HCT116 (cell line): ENCODE data around the gene RFX2. TPM values are rescaled to one million over a fixed set of nuclear protein-coding genes. Genes with fewer than 3 reads are reported as not detected.

ENCODE experiments used
- ATAC-seq: fragments of 200-7000 bp; cut with Tn5 transposase; 2 replicates; pipeline ENCODE4 v1.9.1; 2020; ENCODE audit warnings: mild to moderate bottlenecking, moderate library complexity
- BruUV-seq: library from RNA; stranded (reverse); fragments of 400-500 nt; replicated peaks from 2 replicates; lab custom pipeline; 2021; lab: Mats Ljungman, UMichigan
- CTCF ChIA-PET: fragments of 300-600 bp; sonication (Branson Sonifier 250); formaldehyde crosslinking; loops from one replicate; lab custom pipeline; 2021; ENCODE audit warnings: antibody characterized with exemption; lab: Charles Lee
- POLR2A ChIA-PET: fragments of 300-600, 350-600 bp; sonication (Branson Sonifier 250); formaldehyde crosslinking; loops from one replicate; lab custom pipeline; 2021; ENCODE audit warnings: antibody characterized with exemption; lab: Charles Lee
- RAD21 ChIA-PET, 2 experiments: fragments of 300-600 bp; sonication (Branson Sonifier 250); formaldehyde crosslinking; loops; one replicate each; lab custom pipeline; 2023; ENCODE audit warnings: low total read pairs in 2 of 2; ENCODE audit not compliant: uncharacterized antibody in 2 of 2, unreplicated experiment in 2 of 2, low non-redundant PET in 1 of 2; lab: Charles Lee
- DNase-seq: peaks from one replicate; pipeline ENCODE4 v3.0.0-alpha.2; 2010; ENCODE audit warnings: low read depth, low spot score
- H2AFZ ChIP-seq: fragments of 200-600 bp; shearing (Covaris generic), sonication (generic); 2 replicates; pipeline ENCODE4 v1.6.1; 2017; ENCODE audit warnings: low read depth, mixed run types, mixed read lengths, antibody characterized with exemption, low read length; ENCODE audit not compliant: poor library complexity, severe bottlenecking
- H3K27ac ChIP-seq: 2 replicates; pipeline ENCODE4 v1.5.1; 2012; ENCODE audit warnings: low read depth, low read length
- H3K27me3 ChIP-seq: fragments of 200-600 bp; sonication (generic); 2 replicates; pipeline ENCODE4 v1.6.1; 2016; ENCODE audit warnings: mixed run types, low read length, mixed read lengths; ENCODE audit not compliant: insufficient read depth
- H3K36me3 ChIP-seq, 2 experiments: fragments of 200-500 bp in 1 of 2; fragments of 200-600 bp in 1 of 2; sonication (Bioruptor generic) in 1 of 2; sonication (generic) in 1 of 2; 2 replicates each; pipeline versions ENCODE4 v1.5.1 to v1.6.1; 2014 to 2016; ENCODE audit warnings: low read length in 2 of 2, inconsistent platforms in 1 of 2, mixed read lengths in 1 of 2, mixed run types in 1 of 2; ENCODE audit not compliant: insufficient read depth in 2 of 2, control insufficient read depth in 1 of 2
- H3K4me1 ChIP-seq, 2 experiments: fragments of 200-600 bp in 1 of 2; sonication (generic) in 1 of 2; 2 replicates each; pipeline versions ENCODE4 v1.5.1 to v1.6.1; 2012 to 2017; ENCODE audit warnings: low read length in 2 of 2, inconsistent platforms in 1 of 2, mild to moderate bottlenecking in 1 of 2, mixed read lengths in 1 of 2, mixed run types in 1 of 2, moderate library complexity in 1 of 2; ENCODE audit not compliant: insufficient read depth in 2 of 2, control insufficient read depth in 1 of 2
- H3K4me2 ChIP-seq: fragments of 200-600 bp; sonication (generic); 2 replicates; pipeline ENCODE4 v1.6.1; 2017; ENCODE audit warnings: mixed run types, low read length, mixed read lengths
- H3K4me3 ChIP-seq, 2 experiments: fragments of 200-600 bp in 1 of 2; sonication (generic) in 1 of 2; replicated peaks in 1 of 2; 2 replicates each; pipeline ENCODE4 v1.5.1; 2011 to 2016; ENCODE audit warnings: low read length in 2 of 2, control low read depth in 1 of 2, low read depth in 1 of 2, mild to moderate bottlenecking in 1 of 2, mixed read lengths in 1 of 2, mixed run types in 1 of 2
- H3K79me2 ChIP-seq: fragments of 200-600 bp; sonication (generic); 2 replicates; pipeline ENCODE4 v1.6.1; 2017; ENCODE audit warnings: mild to moderate bottlenecking, mixed run types, low read length, moderate library complexity, mixed read lengths; ENCODE audit not compliant: insufficient read depth
- H3K9ac ChIP-seq: fragments of 200-600 bp; sonication (generic); 2 replicates; pipeline ENCODE4 v1.6.1; 2016; ENCODE audit warnings: low read length, mixed read lengths
- H3K9me2 ChIP-seq: fragments of 200-600 bp; sonication (generic), shearing (Covaris generic); 2 replicates; pipeline ENCODE4 v1.6.1; 2017; ENCODE audit warnings: mixed run types, mild to moderate bottlenecking, moderate library complexity; ENCODE audit not compliant: insufficient read depth
- H3K9me3 ChIP-seq, 2 experiments: fragments of 200-500 bp in 1 of 2; fragments of 200-600 bp in 1 of 2; sonication (Bioruptor generic) in 1 of 2; sonication (generic) in 1 of 2; 2 replicates each; pipeline ENCODE4 v1.6.1; 2014 to 2017; ENCODE audit warnings: low read length in 2 of 2, mixed read lengths in 2 of 2, inconsistent platforms in 1 of 2, low read depth in 1 of 2, mild to moderate bottlenecking in 1 of 2, mixed run types in 1 of 2, moderate library complexity in 1 of 2; ENCODE audit not compliant: control insufficient read depth in 1 of 2, insufficient read depth in 1 of 2
- H4K20me1 ChIP-seq: fragments of 200-600 bp; sonication (generic), shearing (Covaris generic); 2 replicates; pipeline ENCODE4 v1.6.1; 2017; ENCODE audit warnings: mixed run types, mild to moderate bottlenecking, moderate library complexity; ENCODE audit not compliant: insufficient read depth
- ATF3 ChIP-seq: IDR thresholded peaks from 2 replicates; pipeline ENCODE4 v1.6.1; 2012
- CBX3 ChIP-seq: IDR thresholded peaks from 2 replicates; pipeline ENCODE4 v1.6.1; 2012; ENCODE audit warnings: low read depth
- CEBPB ChIP-seq: IDR thresholded peaks from 2 replicates; pipeline ENCODE4 v1.6.1; 2012; ENCODE audit warnings: low read depth
- CTCF ChIP-seq, 3 experiments: fragments of 200-600 bp in 1 of 3; sonication (generic) in 1 of 3; IDR thresholded peaks in 2 of 3; conservative IDR thresholded peaks in 1 of 3; 2 replicates each; pipeline ENCODE4 v1.5.1; 2012 to 2017; ENCODE audit warnings: low read depth in 2 of 3, low read length in 2 of 3, antibody characterized with exemption in 1 of 3, borderline replicate concordance in 1 of 3, control low read depth in 1 of 3, mild to moderate bottlenecking in 1 of 3, mixed read lengths in 1 of 3, mixed run types in 1 of 3, moderate library complexity in 1 of 3; ENCODE audit not compliant: insufficient read depth in 1 of 3
- EGR1 ChIP-seq: IDR thresholded peaks from 2 replicates; pipeline ENCODE4 v1.6.1; 2012; ENCODE audit warnings: low read depth
- ELF1 ChIP-seq: IDR thresholded peaks from 2 replicates; pipeline ENCODE4 v1.6.1; 2012; ENCODE audit warnings: low read depth, borderline replicate concordance
- EZH2 ChIP-seq: fragments of 200-600 bp; sonication (generic); IDR thresholded peaks from 2 replicates; pipeline ENCODE4 v1.6.1; 2017; ENCODE audit warnings: antibody characterized with exemption, mixed run types
- FOSL1 ChIP-seq: IDR thresholded peaks from 2 replicates; pipeline ENCODE4 v1.6.1; 2012; ENCODE audit warnings: low read depth
- JUND ChIP-seq: IDR thresholded peaks from 2 replicates; pipeline ENCODE4 v1.6.1; 2012
- MAX ChIP-seq: IDR thresholded peaks from 2 replicates; pipeline ENCODE4 v1.6.1; 2012
- POLR2A ChIP-seq: IDR thresholded peaks from 2 replicates; pipeline ENCODE4 v1.7.0; 2011; ENCODE audit warnings: borderline replicate concordance; ENCODE audit not compliant: insufficient read depth, insufficient read length; ENCODE audit errors: extremely low read depth
- RAD21 ChIP-seq: IDR thresholded peaks from 2 replicates; pipeline ENCODE4 v1.6.1; 2012; ENCODE audit warnings: low read depth, mild to moderate bottlenecking
- REST ChIP-seq: IDR thresholded peaks from 2 replicates; pipeline ENCODE4 v1.6.1; 2012; ENCODE audit warnings: low read depth
- SP1 ChIP-seq: IDR thresholded peaks from 2 replicates; pipeline ENCODE4 v1.6.1; 2012; ENCODE audit warnings: low read depth
- SRF ChIP-seq: IDR thresholded peaks from 2 replicates; pipeline ENCODE4 v1.6.1; 2012; ENCODE audit warnings: low read depth
- TCF7L2 ChIP-seq: IDR thresholded peaks from 2 replicates; pipeline ENCODE4 v1.7.0; 2011; ENCODE audit warnings: borderline replicate concordance, inconsistent platforms; ENCODE audit not compliant: insufficient read depth, insufficient read length; ENCODE audit errors: extremely low read depth
- YY1 ChIP-seq: IDR thresholded peaks from 2 replicates; pipeline ENCODE4 v1.6.1; 2011; ENCODE audit warnings: low read length, low read depth, moderate library complexity, mild to moderate bottlenecking; ENCODE audit not compliant: insufficient replicate concordance; ENCODE audit errors: extremely low read depth
- ZBTB33 ChIP-seq: IDR thresholded peaks from 2 replicates; pipeline ENCODE4 v1.6.1; 2011; ENCODE audit warnings: mild to moderate bottlenecking, low read length, moderate library complexity; ENCODE audit not compliant: insufficient replicate concordance; ENCODE audit errors: extremely low read depth
- ZFX ChIP-seq: fragments of 450-650 bp; IDR thresholded peaks from 2 replicates; pipeline ENCODE4 v1.6.1; 2017
- ZNF274 ChIP-seq: fragments of 200-500 bp; sonication (Bioruptor generic); IDR thresholded peaks from 2 replicates; pipeline ENCODE4 v1.6.1; 2014; ENCODE audit warnings: mild to moderate bottlenecking, low read depth, low read length, inconsistent platforms
- intact Hi-C: fragments of 100-400 bp; cut with micrococcal nuclease; formaldehyde crosslinking; loops from 2 replicates; pipeline ENCODE4 v1.10.0; 2022
- total RNA-seq: library from RNA; stranded (reverse); gene quantifications from one replicate; pipeline ENCODE4 v1.2.1, GENCODE V29; 2021; ENCODE audit not compliant: unreplicated experiment

RFX2 gene
- total RNA-seq, 1 experiment from 2014 or later: 13.7 TPM

GRCh38 chr19:5971714-5972354 is 138.5 kb downstream of the RFX2 start:
- H3K9me3 ChIP-seq: no peaks in the 10 kb centered on the region
- no peak overlapping the region for H2AFZ ChIP-seq
- BruUV-seq: no TSS peak
- H3K4me2 ChIP-seq: no peak overlapping the region
- peaks cover 5% of the 10 kb centered on the region; the same call in 1 of the 2 replicates for H4K20me1 ChIP-seq
- H3K9me2 ChIP-seq: no peaks in the 10 kb centered on the region
- no peaks in the 10 kb centered on the region for H3K27me3 ChIP-seq
- H3K79me2 ChIP-seq: peaks cover 100% of the 10 kb centered on the region
- RAD21 ChIA-PET: no interaction called here
- no peak overlapping the region for H3K4me3 ChIP-seq
- H3K36me3 ChIP-seq: peaks cover 2 to 22% of the 10 kb centered on the region in 2 experiments; a peak in 3 of 4 replicates
- CTCF ChIA-PET: interaction anchor here (1.1 kb wide), 1 partner anchor 168 kb away, joined by 3 read pairs; no protein-coding TSS in a partner anchor
- H3K4me1 ChIP-seq: peaks cover 3 to 15% of the 10 kb centered on the region in 2 experiments
- H3K27ac ChIP-seq: no peak overlapping the region
- no peak for DNase-seq
- POLR2A ChIA-PET: no interaction called here
- ATAC-seq: no peak
- TF ChIP-seq YY1: no peak
- TF ChIP-seq SRF: no peak
- no peak for TF ChIP-seq MAX
- no peak for TF ChIP-seq EGR1
- no peak for TF ChIP-seq JUND
- no peak for TF ChIP-seq CEBPB
- TF ChIP-seq EZH2: no peak
- no peak for TF ChIP-seq ZFX
- TF ChIP-seq FOSL1: no peak
- no peak for TF ChIP-seq RAD21
- no peak for TF ChIP-seq ZBTB33
- TF ChIP-seq SP1: no peak
- TF ChIP-seq ATF3: no peak
- TF ChIP-seq ELF1: no peak
- TF ChIP-seq CTCF (IDR thresholded peaks at IDR 0.05 in 2 of 3, conservative IDR thresholded peaks at IDR 0.05 in 1 of 3; ENCODE audit: borderline replicate concordance in 1 of 3, insufficient read depth in 1 of 3, low read depth in 2 of 3, low read length in 2 of 3): no peak
- no peak for TF ChIP-seq ZNF274
- TF ChIP-seq CBX3: no peak
- no peak for TF ChIP-seq TCF7L2
- no peak for TF ChIP-seq REST
- no peak for TF ChIP-seq POLR2A
- no peak overlapping the region for H3K9ac ChIP-seq
- intact Hi-C loops: no loop called here
